IgD-negative memory B cell (primary cell): ENCODE results near the gene GVQW3. TPM values are rescaled to one million over a fixed set of nuclear protein-coding genes. Genes with fewer than 3 reads are reported as not detected.
"Not testable (repeated sequence)": the region's sequence is repeated elsewhere in the genome, so short reads cannot be mapped to it uniquely, and the experiment has no call there.

Experiments used
- H3K27ac Mint-ChIP-seq, 3 donors: one replicate each; pipeline ENCODE4 v1.8.0; 2020 to 2022; ENCODE audit warnings: mild to moderate bottlenecking in 3 of 3, mixed read lengths in 3 of 3, moderate library complexity in 1 of 3
- H3K27me3 Mint-ChIP-seq: one replicate; pipeline ENCODE4 v1.8.0; 2021; ENCODE audit warnings: mixed read lengths
- H3K36me3 Mint-ChIP-seq: one replicate; pipeline ENCODE4 v1.8.0; 2020; ENCODE audit warnings: mild to moderate bottlenecking, mixed read lengths
- H3K4me1 Mint-ChIP-seq, 3 donors: one replicate each; pipeline ENCODE4 v1.8.0; 2020 to 2022; ENCODE audit warnings: mixed read lengths in 3 of 3, mild to moderate bottlenecking in 1 of 3
- H3K4me3 Mint-ChIP-seq, 4 donors: one replicate each; pipeline ENCODE4 v1.8.0; 2020 to 2022; ENCODE audit warnings: mild to moderate bottlenecking in 4 of 4, mixed read lengths in 4 of 4, moderate library complexity in 3 of 4
- H3K9me3 Mint-ChIP-seq, 3 donors: one replicate each; pipeline ENCODE4 v1.8.0; 2020 to 2021; ENCODE audit warnings: mixed read lengths in 3 of 3, mild to moderate bottlenecking in 1 of 3
- polyA plus RNA-seq: library from polyadenylated mRNA; unstranded; fragments of 300-500 nt; fragmentation: Illumina TruSeq; gene quantifications from one replicate; pipeline ENCODE4 v1.2.3, GENCODE V29; 2021

Gene GVQW3
- polyA plus RNA-seq, 1 donor from 2014 or later, result 2.1 TPM

GRCh38 chr11:76401484-76401883, 20.4 kb downstream of the GVQW3 start:
- H3K27ac Mint-ChIP-seq, H3K27me3 Mint-ChIP-seq: not testable (repeated sequence)

GRCh38 chr11:76406359-76406758, 25.2 kb downstream of the GVQW3 start:
- H3K27me3 Mint-ChIP-seq, result peaks cover 3% of the 10 kb centered on the region
- H3K4me1 Mint-ChIP-seq, result no peaks in the 10 kb centered on the region
- no peaks in the 10 kb centered on the region for H3K9me3 Mint-ChIP-seq
- H3K36me3 Mint-ChIP-seq, result no peaks in the 10 kb centered on the region
- no peak overlapping the region for H3K4me3 Mint-ChIP-seq
- H3K27ac Mint-ChIP-seq, result no peak overlapping the region

More at GRCh38 chr11:76401484-76401883, 20.4 kb downstream of the GVQW3 start:
- H3K4me1 Mint-ChIP-seq, H3K36me3 Mint-ChIP-seq, H3K4me3 Mint-ChIP-seq, H3K9me3 Mint-ChIP-seq: not testable (repeated sequence)

- Mint-ChIP-seq H3K27me3 (peaks cover 3% of the 10 kb centered on the region), H3K27ac (no peak overlapping the region), H3K4me3 (no peak overlapping the region), H3K9me3 (no peaks in the 10 kb centered on the region), H3K36me3 (peaks cover 2% of the 10 kb centered on the region), H3K4me1 (no peaks in the 10 kb centered on the region)
Observed at GRCh38 chr11:76408171-76408965, 27.2 kb downstream of the GVQW3 start.

GRCh38 chr11:76410851-76411357, 29.8 kb downstream of the GVQW3 start:
- Mint-ChIP-seq H3K27ac (no peak overlapping the region), H3K4me3 (no peak overlapping the region), H3K4me1 (no peaks in the 10 kb centered on the region), H3K36me3 (peaks cover 2% of the 10 kb centered on the region), H3K27me3 (peaks cover 8% of the 10 kb centered on the region), H3K9me3 (no peaks in the 10 kb centered on the region)

GRCh38 chr11:76415073-76415472, 34.0 kb downstream of the GVQW3 start:
- Mint-ChIP-seq H3K27me3 (peaks cover 7% of the 10 kb centered on the region), H3K4me3 (no peak overlapping the region), H3K36me3 (peaks cover 2% of the 10 kb centered on the region), H3K4me1 (no peaks in the 10 kb centered on the region), H3K9me3 (no peaks in the 10 kb centered on the region), H3K27ac (no peak overlapping the region)

GRCh38 chr11:76419896-76420295, 38.8 kb downstream of the GVQW3 start:
- Mint-ChIP-seq H3K9me3 (no peaks in the 10 kb centered on the region), H3K4me3 (no peak overlapping the region), H3K27ac (peak overlapping the region in 1 of 3 donors; percentile 57), H3K27me3 (peaks cover 2% of the 10 kb centered on the region), H3K36me3 (no peaks in the 10 kb centered on the region), H3K4me1 (peaks cover 0 to 7% (median 6%) of the 10 kb centered on the region in 3 donors)

- no peak overlapping the region for H3K4me3 Mint-ChIP-seq
Observed at GRCh38 chr11:76424379-76424778, 43.3 kb downstream of the GVQW3 start.

GRCh38 chr11:76424891-76425290, 43.8 kb downstream of the GVQW3 start:
- H3K36me3 Mint-ChIP-seq, result no peaks in the 10 kb centered on the region

More at GRCh38 chr11:76424379-76424778, 43.3 kb downstream of the GVQW3 start:
- Mint-ChIP-seq H3K4me1 (peaks cover 0 to 9% (median 6%) of the 10 kb centered on the region in 3 donors), H3K27me3 (peaks cover 4% of the 10 kb centered on the region), H3K36me3 (no peaks in the 10 kb centered on the region), H3K27ac (no peak overlapping the region), H3K9me3 (no peaks in the 10 kb centered on the region)

GRCh38 chr11:76426660-76427059, 45.5 kb downstream of the GVQW3 start:
- Mint-ChIP-seq H3K27ac (no peak overlapping the region), H3K27me3 (peaks cover 4% of the 10 kb centered on the region), H3K4me3 (no peak overlapping the region), H3K4me1 (peaks cover 0 to 9% (median 6%) of the 10 kb centered on the region in 3 donors), H3K36me3 (no peaks in the 10 kb centered on the region), H3K9me3 (no peaks in the 10 kb centered on the region)

More at GRCh38 chr11:76424891-76425290, 43.8 kb downstream of the GVQW3 start:
- peaks cover 4% of the 10 kb centered on the region for H3K27me3 Mint-ChIP-seq
- no peaks in the 10 kb centered on the region for H3K9me3 Mint-ChIP-seq
- peaks cover 0 to 9% (median 6%) of the 10 kb centered on the region in 3 donors for H3K4me1 Mint-ChIP-seq
- no peak overlapping the region for H3K4me3 Mint-ChIP-seq
- no peak overlapping the region for H3K27ac Mint-ChIP-seq

- Mint-ChIP-seq H3K4me3 (no peak overlapping the region), H3K27me3 (no peaks in the 10 kb centered on the region), H3K4me1 (peaks cover 0 to under 1% (median 0%) of the 10 kb centered on the region in 3 donors), H3K27ac (no peak overlapping the region), H3K9me3 (no peaks in the 10 kb centered on the region), H3K36me3 (peaks cover under 1% of the 10 kb centered on the region)
Observed at GRCh38 chr11:76436020-76436419, 54.9 kb downstream of the GVQW3 start.

- Mint-ChIP-seq H3K27ac (peak overlapping the region; percentile 83 to 97 (median 97)), H3K27me3 (no peaks in the 10 kb centered on the region), H3K9me3 (no peaks in the 10 kb centered on the region), H3K4me3 (peak overlapping the region; percentile 93 to 99 (median 98)), H3K4me1 (peaks cover 21 to 27% (median 24%) of the 10 kb centered on the region in 3 donors), H3K36me3 (peaks cover 2% of the 10 kb centered on the region)
Observed at GRCh38 chr11:76443268-76443980, 62.3 kb downstream of the GVQW3 start.

GRCh38 chr11:76444065-76444383, 62.9 kb downstream of the GVQW3 start:
- Mint-ChIP-seq H3K4me1 (peaks cover 24 to 27% (median 25%) of the 10 kb centered on the region in 3 donors), H3K4me3 (peak overlapping the region; percentile 93 to 99 (median 98)), H3K9me3 (no peaks in the 10 kb centered on the region), H3K36me3 (peaks cover 2% of the 10 kb centered on the region), H3K27me3 (no peaks in the 10 kb centered on the region), H3K27ac (peak overlapping the region; percentile 83 to 97 (median 97))

- H3K4me1 Mint-ChIP-seq, result peaks cover 24 to 27% (median 25%) of the 10 kb centered on the region in 3 donors
- H3K36me3 Mint-ChIP-seq, result peaks cover 2% of the 10 kb centered on the region
- H3K9me3 Mint-ChIP-seq, result no peaks in the 10 kb centered on the region
- H3K4me3 Mint-ChIP-seq, result peak within 1 kb of the TSS; percentile 93 to 99 (median 98)
- H3K27me3 Mint-ChIP-seq, result no peaks in the 10 kb centered on the region
- H3K27ac Mint-ChIP-seq, result peak within 1 kb of the TSS; percentile 83 to 97 (median 97)
Observed at GRCh38 chr11:76444384-76445120, 63.4 kb downstream of the GVQW3 start, which contains the start of gene EMSY. EMSY (plus strand) TSS chr11:76445018; CDS start chr11:76446939, 1,921 bp downstream.

- peak overlapping the region; percentile 83 to 97 (median 97) for H3K27ac Mint-ChIP-seq
- H3K9me3 Mint-ChIP-seq, result no peaks in the 10 kb centered on the region
- H3K36me3 Mint-ChIP-seq, result peaks cover 2% of the 10 kb centered on the region
- H3K27me3 Mint-ChIP-seq, result no peaks in the 10 kb centered on the region
- H3K4me1 Mint-ChIP-seq, result peaks cover 24 to 31% (median 30%) of the 10 kb centered on the region in 3 donors
- H3K4me3 Mint-ChIP-seq, result peak overlapping the region; percentile 93 to 99 (median 98)
Observed at GRCh38 chr11:76445121-76446084, 64.3 kb downstream of the GVQW3 start.
